Fibroblast of lung (primary cell): ENCODE results near the gene MTA1. TPM values are rescaled to one million over a fixed set of nuclear protein-coding genes. Genes with fewer than 3 reads are reported as not detected.

ENCODE experiments used
- DNase-seq, 2 donors: peaks; one replicate each; pipeline versions ENCODE4 v3.0.0 to v3.0.0-alpha.2; 2010; ENCODE audit warnings: low read depth in 2 of 2
- H2AFZ ChIP-seq: 2 replicates; pipeline ENCODE4 v1.5.1; 2012; ENCODE audit warnings: low read length, control low read depth, inconsistent platforms
- H3K27ac ChIP-seq: 2 replicates; pipeline ENCODE4 v1.5.1; 2011; ENCODE audit warnings: low read length, control low read depth; ENCODE audit not compliant: insufficient read depth
- H3K27me3 ChIP-seq: 2 replicates; pipeline ENCODE4 v1.5.1; 2011; ENCODE audit warnings: mild to moderate bottlenecking, low read length; ENCODE audit not compliant: control insufficient read depth, insufficient read depth
- H3K36me3 ChIP-seq: 2 replicates; pipeline ENCODE4 v1.5.1; 2011; ENCODE audit warnings: low read length; ENCODE audit not compliant: control insufficient read depth, insufficient read depth
- H3K4me1 ChIP-seq: 2 replicates; pipeline ENCODE4 v1.5.1; 2011; ENCODE audit warnings: low read length; ENCODE audit not compliant: control insufficient read depth, insufficient read depth; ENCODE audit errors: extremely low read depth
- H3K4me2 ChIP-seq: 2 replicates; pipeline ENCODE4 v1.5.1; 2011; ENCODE audit warnings: low read length, control low read depth; ENCODE audit not compliant: insufficient read depth; ENCODE audit errors: extremely low read depth
- H3K4me3 ChIP-seq, 4 experiments: fragments of 200-600 bp in 1 of 4; sonication (generic) in 1 of 4; replicated peaks in 1 of 4; 2 replicates each; pipeline ENCODE4 v1.5.1; 2011 to 2016; ENCODE audit warnings: low read length in 4 of 4, low read depth in 3 of 4, mild to moderate bottlenecking in 3 of 4, control low read depth in 2 of 4, inconsistent platforms in 1 of 4, mixed read lengths in 1 of 4; ENCODE audit not compliant: insufficient read depth in 1 of 4; ENCODE audit errors: control extremely low read depth in 1 of 4
- H3K79me2 ChIP-seq: 2 replicates; pipeline ENCODE4 v1.5.1; 2012; ENCODE audit warnings: mild to moderate bottlenecking, low read length, inconsistent platforms; ENCODE audit not compliant: control insufficient read depth, insufficient read depth
- H3K9ac ChIP-seq: 2 replicates; pipeline ENCODE4 v1.5.1; 2011; ENCODE audit warnings: mild to moderate bottlenecking, low read length, control low read depth; ENCODE audit not compliant: insufficient read depth
- H3K9me3 ChIP-seq: 2 replicates; pipeline ENCODE4 v1.5.1; 2012; ENCODE audit warnings: low read depth, low read length; ENCODE audit not compliant: control insufficient read depth, insufficient read depth
- H4K20me1 ChIP-seq: 2 replicates; pipeline ENCODE4 v1.5.1; 2011; ENCODE audit warnings: low read length; ENCODE audit not compliant: control insufficient read depth, insufficient read depth; ENCODE audit errors: extremely low read depth
- CTCF ChIP-seq, 2 donors: IDR thresholded peaks in 1 of 2; conservative IDR thresholded peaks in 1 of 2; 1 replicate in 1 of 2; 2 replicates in 1 of 2; pipeline ENCODE4 v1.5.1; 2011 to 2012; ENCODE audit warnings: low read length in 2 of 2, control low read depth in 1 of 2, inconsistent platforms in 1 of 2, low read depth in 1 of 2, mild to moderate bottlenecking in 1 of 2
- EZH2 ChIP-seq: IDR thresholded peaks from 2 replicates; pipeline ENCODE4 v1.5.1; 2012; ENCODE audit warnings: low read length, control low read depth, mild to moderate bottlenecking; ENCODE audit errors: missing control alignments
- polyA plus RNA-seq, 2 donors: library from polyadenylated mRNA; depleted of rRNA in 1 of 2; stranded (reverse) in 1 of 2; unstranded in 1 of 2; fragments of >200 nt; gene quantifications; 2 replicates each; pipeline ENCODE4 v1.2.1, GENCODE V29; 2011 to 2012; ENCODE audit warnings: missing spikeins in 1 of 2
- total RNA-seq: library from RNA; depleted of rRNA; stranded (reverse); fragments of >200 nt; gene quantifications from 2 replicates; pipeline ENCODE4 v1.2.1, GENCODE V29; 2014

The MTA1 gene
- total and polyA plus RNA-seq, 2 donors (not counting 1 experiment from before 2014, with no cell fraction given): 28.6 to 29.7 TPM

- Histone ChIP-seq H3K4me2 (peak overlapping the region; percentile 55), H3K27ac (no peak overlapping the region), H4K20me1 (no peaks in the 10 kb centered on the region), H3K79me2 (no peaks in the 10 kb centered on the region), H3K27me3 (peaks cover 4% of the 10 kb centered on the region), H3K4me1 (no peaks in the 10 kb centered on the region), H3K9me3 (no peaks in the 10 kb centered on the region), H2AFZ (no peak overlapping the region), H3K9ac (no peak overlapping the region), H3K36me3 (no peaks in the 10 kb centered on the region), H3K4me3 (peak overlapping the region in 1 of 4 experiments; percentile 42)
- TF ChIP-seq CTCF (conservative IDR thresholded peaks at IDR 0.05 in 1 of 2, IDR thresholded peaks at IDR 0.05 in 1 of 2; ENCODE audit: low read depth in 1 of 2, low read length in 2 of 2): no peak
- TF ChIP-seq EZH2: no peak
- DNase-seq: no peak
These were observed 9.0 kb upstream of the MTA1 start for GRCh38 chr14:105410642-105411016.

DNA sequence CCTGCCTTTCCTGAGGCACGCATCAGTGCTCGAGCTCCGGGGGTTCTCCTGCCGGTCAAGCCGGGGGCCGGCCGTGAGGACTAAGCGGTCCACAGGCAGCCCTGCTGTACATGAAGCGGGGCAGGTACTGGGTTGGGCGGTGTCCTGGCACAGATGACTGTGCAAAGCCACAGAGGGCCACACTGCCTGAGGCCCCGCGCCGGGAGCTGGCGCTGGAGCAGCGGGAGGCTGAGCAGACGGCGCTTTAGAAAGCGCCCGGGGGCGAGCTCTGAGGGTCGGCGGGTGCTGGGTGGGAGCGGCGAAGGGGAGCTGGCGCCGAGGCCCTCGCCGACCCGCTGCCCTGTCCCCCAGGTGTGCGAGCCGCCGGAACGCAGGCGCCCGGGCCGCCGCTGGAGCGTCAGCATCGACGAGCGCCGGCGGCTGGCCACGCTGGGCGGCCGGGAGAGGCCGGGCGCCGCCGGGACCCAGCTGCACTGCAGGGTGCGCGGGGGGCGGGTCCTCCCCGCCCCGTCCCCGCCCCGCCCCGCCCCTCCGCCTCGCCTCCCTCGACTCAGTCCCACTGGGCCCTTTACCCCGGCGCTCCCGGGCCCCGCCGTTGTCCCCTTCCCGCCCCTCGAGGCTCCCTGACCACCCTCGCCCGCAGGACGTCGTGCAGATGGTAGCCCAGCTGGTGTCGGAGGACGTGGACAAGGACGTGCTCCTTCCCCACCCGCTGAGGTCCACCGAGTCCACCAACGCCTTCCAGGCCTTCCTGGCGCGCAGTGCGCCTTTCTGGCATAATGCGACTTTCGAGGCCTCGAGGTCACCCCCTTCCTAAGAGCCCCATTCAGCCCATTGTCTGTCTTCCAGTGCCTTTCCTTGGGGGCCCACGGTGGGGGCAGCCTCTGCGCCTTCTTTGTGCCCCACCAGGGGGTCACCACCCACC is 8.3 kb upstream of the MTA1 start:
- Histone ChIP-seq H2AFZ (no peak overlapping the region), H3K9me3 (no peaks in the 10 kb centered on the region), H3K27me3 (peaks cover 4% of the 10 kb centered on the region), H3K79me2 (no peaks in the 10 kb centered on the region), H3K9ac (peak overlapping the region; percentile 8), H3K4me1 (no peaks in the 10 kb centered on the region), H3K36me3 (no peaks in the 10 kb centered on the region), H4K20me1 (no peaks in the 10 kb centered on the region), H3K27ac (no peak overlapping the region), H3K4me2 (peak overlapping the region; percentile 55), H3K4me3 (peak overlapping the region in 3 of 4 experiments; percentile 16 to 42 (median 18))
- TF ChIP-seq CTCF (conservative IDR thresholded peaks at IDR 0.05 in 1 of 2, IDR thresholded peaks at IDR 0.05 in 1 of 2; ENCODE audit: low read depth in 1 of 2, low read length in 2 of 2): no peak
- TF ChIP-seq EZH2: peak; percentile 31
- DNase-seq: peak; percentile 26 to 44

- no peaks in the 10 kb centered on the region for H3K4me1 ChIP-seq
- H3K27ac ChIP-seq: no peak overlapping the region
- DNase-seq: no peak
- no peak overlapping the region for H3K9ac ChIP-seq
- H3K27me3 ChIP-seq: peaks cover 4% of the 10 kb centered on the region
- H3K36me3 ChIP-seq: no peaks in the 10 kb centered on the region
- H4K20me1 ChIP-seq: no peaks in the 10 kb centered on the region
- H2AFZ ChIP-seq: no peak overlapping the region
- no peak overlapping the region for H3K4me3 ChIP-seq
- no peak for TF ChIP-seq CTCF (conservative IDR thresholded peaks at IDR 0.05 in 1 of 2, IDR thresholded peaks at IDR 0.05 in 1 of 2; ENCODE audit: low read depth in 1 of 2, low read length in 2 of 2)
- TF ChIP-seq EZH2: no peak
- H3K4me2 ChIP-seq: peak overlapping the region; percentile 34
- H3K9me3 ChIP-seq: no peaks in the 10 kb centered on the region
- H3K79me2 ChIP-seq: no peaks in the 10 kb centered on the region
These were observed 7.4 kb upstream of the MTA1 start for GRCh38 chr14:105411985-105412770.
